B cell (primary cell): ENCODE measurements around the gene KCNQ5. TPM values are rescaled to one million over a fixed set of nuclear protein-coding genes. Genes with fewer than 3 reads are reported as not detected.

Experiments used
- ATAC-seq: fragments of 200-7000 bp; cut with Tn5 transposase; one replicate; pipeline ENCODE4 v1.10.0; 2021; ENCODE audit warnings: low read depth, mild to moderate bottlenecking, moderate number of reproducible peaks, moderate library complexity
- CTCF ChIA-PET: fragments of 350-600 bp; sonication (Branson Sonifier 250); formaldehyde crosslinking; loops from one replicate; lab custom pipeline; 2021; ENCODE audit warnings: antibody characterized with exemption, inconsistent platforms; lab: Charles Lee
- POLR2A ChIA-PET: fragments of 350-600 bp; sonication (Branson Sonifier 250); formaldehyde crosslinking; loops from one replicate; lab custom pipeline; 2021; ENCODE audit warnings: antibody characterized with exemption; lab: Charles Lee
- DNase-seq: peaks from one replicate; pipeline ENCODE4 v3.0.0; 2013
- H2AFZ ChIP-seq: 2 replicates; pipeline ENCODE4 v1.6.1; 2012; ENCODE audit warnings: mild to moderate bottlenecking, low read depth, low read length; ENCODE audit not compliant: insufficient read depth, poor library complexity, severe bottlenecking
- H3K27ac ChIP-seq, 2 donors: 1 replicate in 1 of 2; 2 replicates in 1 of 2; pipeline ENCODE4 v1.5.1; 2012 to 2013; ENCODE audit warnings: low read length in 2 of 2, mild to moderate bottlenecking in 2 of 2, moderate library complexity in 1 of 2
- H3K27me3 ChIP-seq, 4 experiments: fragments of 200-600 bp in 1 of 4; sonication (generic) in 1 of 4; replicated peaks in 1 of 4; 1 replicate in 2 of 4; 2 replicates in 2 of 4; pipeline versions ENCODE4 v1.6.1 to v1.7.0; 2013 to 2016; ENCODE audit warnings: low read length in 3 of 4, mild to moderate bottlenecking in 2 of 4, mixed read lengths in 1 of 4, moderate library complexity in 1 of 4; ENCODE audit not compliant: insufficient read depth in 4 of 4, control insufficient read depth in 3 of 4; ENCODE audit errors: control extremely low read depth in 1 of 4
- H3K36me3 ChIP-seq, 2 experiments: replicated peaks in 1 of 2; 1 replicate in 1 of 2; 2 replicates in 1 of 2; pipeline versions ENCODE4 v1.6.1 to v1.7.1; 2013; ENCODE audit warnings: low read length in 1 of 2; ENCODE audit not compliant: insufficient read depth in 2 of 2, control insufficient read depth in 1 of 2; ENCODE audit errors: control extremely low read depth in 1 of 2, extremely low read depth in 1 of 2
- H3K4me1 ChIP-seq, 2 donors: fragments of 200-600 bp in 1 of 2; sonication (generic) in 1 of 2; 1 replicate in 1 of 2; 2 replicates in 1 of 2; pipeline versions ENCODE4 v1.5.1 to v1.6.1; 2013 to 2017; ENCODE audit warnings: low read length in 2 of 2; ENCODE audit not compliant: control insufficient read depth in 2 of 2, insufficient read depth in 2 of 2
- H3K4me2 ChIP-seq: replicated peaks from 2 replicates; pipeline ENCODE3; 2012; ENCODE audit warnings: mild to moderate bottlenecking, low read depth, low read length; ENCODE audit not compliant: poor library complexity, severe bottlenecking
- H3K4me3 ChIP-seq, 5 experiments: fragments of 200-600 bp in 1 of 5; sonication (generic) in 1 of 5; 1 replicate in 3 of 5; 2 replicates in 2 of 5; pipeline versions ENCODE4 v1.5.1 to v1.7.0; 2011 to 2016; ENCODE audit warnings: low read length in 4 of 5, mild to moderate bottlenecking in 4 of 5, low read depth in 2 of 5, control low read depth in 1 of 5, moderate library complexity in 1 of 5; ENCODE audit not compliant: insufficient read depth in 1 of 5; ENCODE audit errors: control extremely low read depth in 1 of 5, extremely low read depth in 1 of 5
- H3K79me2 ChIP-seq: fragments of 200-600 bp; sonication (generic); one replicate; pipeline ENCODE4 v1.6.0; 2016; ENCODE audit warnings: low read length; ENCODE audit not compliant: control insufficient read depth, insufficient read depth
- H3K9ac ChIP-seq: fragments of 200-600 bp; sonication (generic); 2 replicates; pipeline ENCODE4 v1.6.1; 2017; ENCODE audit warnings: mild to moderate bottlenecking, low read length, moderate library complexity
- H3K9me3 ChIP-seq, 3 donors: one replicate each; pipeline versions ENCODE4 v1.6.1 to v1.7.1; 2013; ENCODE audit warnings: low read length in 2 of 3; ENCODE audit not compliant: control insufficient read depth in 2 of 3, insufficient read depth in 1 of 3; ENCODE audit errors: control extremely low read depth in 1 of 3
- H4K20me1 ChIP-seq: 2 replicates; pipeline ENCODE4 v1.6.0; 2012; ENCODE audit warnings: mild to moderate bottlenecking, low read length; ENCODE audit not compliant: insufficient read depth, control insufficient read depth, poor library complexity, severe bottlenecking
- H3K27ac Mint-ChIP-seq: one replicate; pipeline ENCODE4 v1.8.0; 2021; ENCODE audit warnings: mixed read lengths
- H3K27me3 Mint-ChIP-seq: one replicate; pipeline ENCODE4 v1.8.0; 2021; ENCODE audit warnings: mixed read lengths
- H3K4me1 Mint-ChIP-seq: one replicate; pipeline ENCODE4 v1.8.0; 2021; ENCODE audit warnings: mixed read lengths
- H3K4me3 Mint-ChIP-seq: one replicate; pipeline ENCODE4 v1.8.0; 2021; ENCODE audit warnings: mixed read lengths
- H3K9me3 Mint-ChIP-seq: one replicate; pipeline ENCODE4 v1.8.0; 2022; ENCODE audit warnings: mixed read lengths; ENCODE audit not compliant: insufficient read depth
- CTCF ChIP-seq: fragments of 200-600 bp; IDR thresholded peaks from one replicate; pipeline ENCODE4 v1.8.0; 2022; ENCODE audit warnings: antibody characterized with exemption, mild to moderate bottlenecking
- EZH2 ChIP-seq: IDR thresholded peaks from 2 replicates; pipeline ENCODE4 v1.6.1; 2012; ENCODE audit warnings: borderline replicate concordance, low read depth, mild to moderate bottlenecking, moderate library complexity, low read length; ENCODE audit not compliant: insufficient read depth, poor library complexity, severe bottlenecking
- WGBS: methylation state at CpG from one replicate; pipeline ENCODE4 v1.1.5; 2013; ENCODE audit warnings: missing lambda C conversion rate; ENCODE audit not compliant: insufficient coverage; 5-methylcytosine and 5-hydroxymethylcytosine counted together
- intact Hi-C: fragments of 100-400 bp; cut with micrococcal nuclease; formaldehyde crosslinking; loops from one replicate; pipeline ENCODE4 v1.10.0; 2022
- polyA plus RNA-seq: library from polyadenylated mRNA; depleted of rRNA; stranded (reverse); fragments of >200 nt; gene quantifications from 2 replicates; pipeline ENCODE4 v1.2.3, GENCODE V29; 2012
- total RNA-seq, 2 donors: library from RNA; stranded (reverse); fragments of 120-200 nt in 1 of 2; gene quantifications; 1 replicate in 1 of 2; 2 replicates in 1 of 2; pipeline versions ENCODE4 v1.2.3 to v1.2.4, GENCODE V29; 2013 to 2022

KCNQ5 gene
- total and polyA plus RNA-seq, 2 donors (not counting 1 experiment from before 2014, with no cell fraction given), result 2.3 to 9.4 TPM

GRCh38 chr6:72825315-72825911 lies 203.5 kb downstream of the KCNQ5 start:
- CTCF ChIA-PET, result no interaction called here
- intact Hi-C loops, result no loop called here
- Histone ChIP-seq H3K27me3 (no peaks in the 10 kb centered on the region), H3K4me2 (no peak overlapping the region), H3K27ac (no peak overlapping the region), H3K79me2 (no peaks in the 10 kb centered on the region), H3K4me1 (peaks cover 0 to 3% of the 10 kb centered on the region in 2 donors), H3K4me3 (no peak overlapping the region), H3K36me3 (no peaks in the 10 kb centered on the region), H4K20me1 (no peaks in the 10 kb centered on the region), H3K9ac (no peak overlapping the region), H2AFZ (no peak overlapping the region), H3K9me3 (no peaks in the 10 kb centered on the region)
- TF ChIP-seq CTCF (no peak), EZH2 (no peak)
- no peaks in the 10 kb centered on the region for H3K27me3 Mint-ChIP-seq
- DNase-seq, result no peak
- no peak overlapping the region for H3K27ac Mint-ChIP-seq
- H3K9me3 Mint-ChIP-seq, result peaks cover 6% of the 10 kb centered on the region
- H3K4me3 Mint-ChIP-seq, result no peak overlapping the region
- no peak for ATAC-seq
- POLR2A ChIA-PET, result no interaction called here
- peaks cover 24% of the 10 kb centered on the region for H3K4me1 Mint-ChIP-seq

- WGBS, result no CpG with 5 or more reads among the region's 1 CpG
- no peaks in the 10 kb centered on the region for H3K27me3 ChIP-seq
- no peaks in the 10 kb centered on the region for H4K20me1 ChIP-seq
- Mint-ChIP-seq H3K27me3 (no peaks in the 10 kb centered on the region), H3K4me1 (peaks cover 24% of the 10 kb centered on the region), H3K9me3 (peaks cover 6% of the 10 kb centered on the region), H3K4me3 (no peak overlapping the region), H3K27ac (no peak overlapping the region)
- peaks cover 0 to 3% of the 10 kb centered on the region in 2 donors for H3K4me1 ChIP-seq
- no peak overlapping the region for H3K27ac ChIP-seq
- H3K4me3 ChIP-seq, result no peak overlapping the region
- intact Hi-C loops, result no loop called here
- no peak overlapping the region for H2AFZ ChIP-seq
- no peaks in the 10 kb centered on the region for H3K9me3 ChIP-seq
- TF ChIP-seq CTCF (no peak), EZH2 (no peak)
- ChIA-PET POLR2A (no interaction called here), CTCF (no interaction called here)
- no peak for DNase-seq
- no peak for ATAC-seq
- no peak overlapping the region for H3K9ac ChIP-seq
- no peaks in the 10 kb centered on the region for H3K79me2 ChIP-seq
- no peak overlapping the region for H3K4me2 ChIP-seq
- no peaks in the 10 kb centered on the region for H3K36me3 ChIP-seq
These were observed 204.2 kb downstream of the KCNQ5 start for GRCh38 chr6:72826037-72826436.
